HG03354 (cell line): ENCODE measurements around the gene COQ5.
"Not testable (repeated sequence)": the region's sequence is repeated elsewhere in the genome, so short reads cannot be mapped to it uniquely, and the experiment has no call there.

Source experiments
- ATAC-seq: cut with Tn5 transposase; IDR thresholded peaks from one replicate; pipeline ENCODE4 v1.9.1; 2021; ENCODE audit warnings: mild to moderate bottlenecking; ENCODE audit not compliant: unreplicated experiment, poor library complexity, severe bottlenecking

COQ5 gene

GRCh38 chr12:120530418-120530761 lies 1.4 kb upstream of the COQ5 start:
- ATAC-seq, result not testable (repeated sequence)

- no peak for ATAC-seq
Measured at GRCh38 chr12:120529641-120530417, 871 bp upstream of the COQ5 start.

GRCh38 chr12:120522568-120522967 lies 6.4 kb downstream of the COQ5 start:
- no peak for ATAC-seq

GRCh38 chr12:120519324-120519723 lies 9.6 kb downstream of the COQ5 start:
- not testable (repeated sequence) for ATAC-seq

GRCh38 chr12:120515496-120515895 lies 13.5 kb downstream of the COQ5 start:
- ATAC-seq, result no peak

GRCh38 chr12:120514002-120514401 lies 15.0 kb downstream of the COQ5 start:
- ATAC-seq, result no peak

GRCh38 chr12:120508537-120508936 lies 20.4 kb downstream of the COQ5 start:
- ATAC-seq, result no peak

GRCh38 chr12:120504587-120504986 lies 24.4 kb downstream of the COQ5 start:
- ATAC-seq, result no peak

GRCh38 chr12:120500581-120500980 lies 28.4 kb downstream of the COQ5 start:
- ATAC-seq, result no peak

GRCh38 chr12:120498870-120499515 lies 30.0 kb downstream of the COQ5 start:
- ATAC-seq, result no peak

GRCh38 chr12:120497524-120498150 lies 31.3 kb downstream of the COQ5 start:
- ATAC-seq, result no peak

- peak; percentile 12 for ATAC-seq
Measured at GRCh38 chr12:120496413-120497340, 32.3 kb downstream of the COQ5 start.

- peak; percentile 95 for ATAC-seq
Measured at GRCh38 chr12:120495731-120496412, 33.1 kb downstream of the COQ5 start, which contains the start of gene DYNLL1. TSS of gene DYNLL1 (plus strand) at chr12:120496113. CDS start at chr12:120496422, 309 bp downstream.

GRCh38 chr12:120495186-120495730 lies 33.7 kb downstream of the COQ5 start:
- ATAC-seq, result peak; percentile 12

- ATAC-seq, result no peak
Measured at GRCh38 chr12:120490833-120491512, 38.0 kb downstream of the COQ5 start.

GRCh38 chr12:120490325-120490724 lies 38.6 kb downstream of the COQ5 start:
- ATAC-seq, result no peak

- ATAC-seq, result no peak
Measured at GRCh38 chr12:120489018-120489417, 39.9 kb downstream of the COQ5 start.

- ATAC-seq, result no peak
Measured at GRCh38 chr12:120488057-120488640, 40.8 kb downstream of the COQ5 start.
